Hematopoietic multipotent progenitor cell treated with erythropoietin and hydrocortisone succinate and interleukin-3 and kit ligand, for 8 days (in vitro differentiated cells): ENCODE measurements around the gene DYNLRB1.
"Not testable (repeated sequence)": the region's sequence is repeated elsewhere in the genome, so short reads cannot be mapped to it uniquely, and the experiment has no call there.

Experiments
- DNase-seq: peaks from one replicate; pipeline ENCODE4 v3.0.0-alpha.2; 2015

Gene DYNLRB1

GRCh38 chr20:34516247-34517113 lies at the start of gene DYNLRB1:
TSS of gene DYNLRB1 (plus strand) at chr20:34516422. CDS start at chr20:34516459, 37 bp downstream.
- DNase-seq: peak; percentile 96

- DNase-seq: no peak
Measured at GRCh38 chr20:34468951-34469350, 47.3 kb upstream of the DYNLRB1 start.

GRCh38 chr20:34472246-34472925 lies 43.8 kb upstream of the DYNLRB1 start:
- peak; percentile 43 for DNase-seq

GRCh38 chr20:34473262-34473883 lies 42.8 kb upstream of the DYNLRB1 start:
- DNase-seq: peak; percentile 58

- DNase-seq: peak; percentile 38
Measured at GRCh38 chr20:34475979-34476736, 40.1 kb upstream of the DYNLRB1 start.

- no peak for DNase-seq
Measured at GRCh38 chr20:34479627-34480026, 36.6 kb upstream of the DYNLRB1 start.

GRCh38 chr20:34482154-34482553 lies 34.1 kb upstream of the DYNLRB1 start:
- not testable (repeated sequence) for DNase-seq

- DNase-seq: not testable (repeated sequence)
Measured at GRCh38 chr20:34483585-34484220, 32.5 kb upstream of the DYNLRB1 start.

GRCh38 chr20:34485068-34485634 lies 31.1 kb upstream of the DYNLRB1 start:
- no peak for DNase-seq

GRCh38 chr20:34491226-34491931 lies 24.8 kb upstream of the DYNLRB1 start:
- no peak for DNase-seq

GRCh38 chr20:34491932-34492509 lies 24.2 kb upstream of the DYNLRB1 start:
- DNase-seq: no peak

GRCh38 chr20:34493646-34494045 lies 22.6 kb upstream of the DYNLRB1 start:
- no peak for DNase-seq

GRCh38 chr20:34495307-34495706 lies 20.9 kb upstream of the DYNLRB1 start:
- DNase-seq: no peak

GRCh38 chr20:34495916-34496315 lies 20.3 kb upstream of the DYNLRB1 start:
- no peak for DNase-seq

- DNase-seq: not testable (repeated sequence)
Measured at GRCh38 chr20:34497596-34497995, 18.6 kb upstream of the DYNLRB1 start.

- DNase-seq: no peak
Measured at GRCh38 chr20:34500823-34501222, 15.4 kb upstream of the DYNLRB1 start.

- no peak for DNase-seq
Measured at GRCh38 chr20:34506480-34506879, 9.7 kb upstream of the DYNLRB1 start.

GRCh38 chr20:34507702-34508413 lies 8.4 kb upstream of the DYNLRB1 start:
- DNase-seq: no peak

GRCh38 chr20:34510575-34510974 lies 5.6 kb upstream of the DYNLRB1 start:
- no peak for DNase-seq

- no peak for DNase-seq
Measured at GRCh38 chr20:34511891-34512265, 4.3 kb upstream of the DYNLRB1 start.
